HG03354 (cell line): ENCODE data around the gene OAT.

Experiments
- ATAC-seq: cut with Tn5 transposase; IDR thresholded peaks from one replicate; pipeline ENCODE4 v1.9.1; 2021; ENCODE audit warnings: mild to moderate bottlenecking; ENCODE audit not compliant: unreplicated experiment, poor library complexity, severe bottlenecking

Gene OAT

DNA sequence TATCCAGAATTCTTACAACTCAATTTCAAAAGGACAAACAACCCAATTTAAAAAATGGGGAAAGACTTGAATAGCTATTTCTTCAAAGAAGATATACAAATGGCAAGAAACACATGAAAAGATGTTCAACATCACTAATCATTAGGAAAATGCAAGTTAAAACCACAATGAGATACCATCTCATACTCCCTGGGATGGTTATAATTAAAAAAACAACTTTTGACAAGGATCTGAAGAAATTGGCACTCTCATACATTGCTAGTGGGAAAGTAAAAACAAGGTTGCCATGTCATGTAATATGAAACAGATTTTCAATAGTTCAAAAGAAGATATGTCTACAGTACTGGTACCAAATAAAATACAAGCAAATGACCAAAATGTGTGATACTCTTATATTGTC lies 9.0 kb downstream of the OAT start:
- no peak for ATAC-seq

DNA sequence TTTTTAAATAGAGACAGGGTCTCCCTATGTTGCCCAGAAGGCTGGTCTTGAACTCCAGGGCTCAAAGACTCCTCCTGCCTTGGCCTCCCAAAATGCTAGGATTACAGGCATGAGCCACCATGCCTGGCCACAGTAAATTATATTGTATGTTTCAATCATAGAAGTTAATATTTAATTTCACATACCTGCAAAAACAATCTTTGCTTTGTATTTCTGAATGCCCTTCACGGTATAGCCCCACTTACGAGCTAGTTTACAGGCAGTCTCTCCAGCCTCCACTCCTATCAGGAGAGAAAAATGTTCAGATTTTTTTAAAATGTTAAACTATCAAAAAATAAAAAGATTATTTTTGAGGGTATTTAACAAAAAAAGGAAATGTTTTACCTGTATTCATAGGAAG lies 10.4 kb downstream of the OAT start:
- ATAC-seq: no peak

DNA sequence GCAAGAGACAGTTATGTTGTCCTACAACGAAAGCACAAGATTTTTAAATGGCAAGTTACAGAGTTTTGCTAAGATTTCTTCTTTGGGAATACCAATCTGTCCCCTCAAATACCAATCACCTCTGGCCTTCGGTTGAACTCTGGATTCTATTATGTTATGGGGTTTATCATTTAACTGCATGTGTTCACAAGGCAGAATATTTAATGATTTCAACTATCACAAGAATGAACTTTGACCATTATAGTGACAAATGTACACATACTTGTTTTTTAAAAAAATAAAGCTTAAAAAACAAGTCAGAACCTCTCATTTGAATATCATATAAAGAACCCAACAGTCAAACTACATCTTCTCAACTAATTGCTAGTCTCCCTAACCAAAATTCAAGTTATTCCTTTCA lies 11.3 kb downstream of the OAT start:
- ATAC-seq: no peak

DNA sequence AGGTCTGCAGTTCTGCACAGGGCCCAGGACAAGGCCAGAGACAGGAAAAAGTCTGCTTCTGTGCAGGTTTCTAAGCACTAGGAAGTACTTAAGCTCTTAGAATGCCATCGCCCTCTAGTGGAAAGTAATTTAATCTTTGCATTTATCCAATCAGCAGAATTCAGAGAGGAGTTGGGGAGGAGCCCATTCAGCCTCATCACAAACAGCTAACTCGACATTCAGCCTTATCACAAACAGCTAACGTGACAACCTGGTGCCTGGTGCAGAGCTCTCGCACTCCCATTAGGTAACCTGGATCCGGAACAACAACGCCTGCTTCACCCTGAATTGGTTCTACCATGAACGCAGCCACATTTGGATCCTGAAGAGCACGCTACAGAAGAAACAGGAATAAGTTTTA lies 15.2 kb downstream of the OAT start:
- ATAC-seq: peak; percentile 97

DNA sequence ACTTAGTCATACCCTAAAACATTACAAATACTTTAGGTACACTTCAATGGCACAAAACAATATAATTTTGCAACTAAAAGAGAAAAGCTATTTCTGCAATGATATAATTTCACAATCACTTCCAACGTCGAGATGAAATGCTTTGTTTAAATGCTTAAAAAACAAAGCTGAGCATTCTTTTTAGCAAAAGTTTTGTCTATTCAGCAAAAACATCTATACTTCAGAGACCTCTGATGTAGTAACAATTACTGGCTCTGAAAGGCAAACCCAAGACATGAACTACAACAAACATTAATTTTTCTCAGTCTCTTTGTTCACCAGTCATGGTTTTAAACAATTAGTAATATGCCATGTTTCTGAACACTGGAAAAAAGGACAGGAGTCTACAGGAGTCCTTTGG lies 16.4 kb downstream of the OAT start:
- no peak for ATAC-seq

DNA sequence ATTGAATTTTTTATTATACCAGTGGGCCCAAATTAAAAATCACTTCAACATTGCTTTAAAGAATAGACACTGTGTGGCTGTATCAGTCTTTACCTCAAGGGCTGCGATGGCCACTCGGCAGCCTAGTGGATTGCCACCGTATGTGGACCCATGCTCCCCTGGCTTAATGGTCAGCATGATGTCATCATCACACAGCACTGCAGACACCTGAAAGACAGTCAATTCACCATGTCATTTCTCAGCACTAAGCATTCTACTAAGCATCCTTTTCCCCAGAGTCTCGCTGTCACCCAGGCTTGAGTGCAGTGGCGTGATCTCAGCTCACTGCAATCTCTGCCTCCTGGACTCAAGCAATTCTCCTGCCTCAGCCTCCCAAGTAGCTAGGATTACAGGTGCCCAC lies 17.1 kb downstream of the OAT start:
- no peak for ATAC-seq

DNA sequence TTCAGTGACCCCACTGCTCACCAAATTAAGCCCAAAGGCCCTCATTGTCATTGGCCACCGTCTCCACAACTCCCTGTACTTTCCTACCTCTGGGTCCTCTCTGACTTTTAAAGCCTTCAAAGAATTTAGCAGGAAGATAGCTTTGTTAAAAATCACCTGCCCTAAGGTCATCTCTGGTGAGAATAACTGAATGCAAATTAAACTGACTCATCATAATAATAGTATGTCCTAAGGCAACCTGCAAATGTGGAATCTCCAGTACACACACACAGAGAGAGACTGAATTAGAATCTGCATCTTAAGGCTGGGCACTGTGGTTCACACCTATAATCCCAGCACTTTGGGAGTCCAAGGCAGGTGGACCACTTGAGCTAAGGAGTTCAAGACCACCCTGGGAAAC lies 24.1 kb downstream of the OAT start:
- ATAC-seq: no peak

DNA sequence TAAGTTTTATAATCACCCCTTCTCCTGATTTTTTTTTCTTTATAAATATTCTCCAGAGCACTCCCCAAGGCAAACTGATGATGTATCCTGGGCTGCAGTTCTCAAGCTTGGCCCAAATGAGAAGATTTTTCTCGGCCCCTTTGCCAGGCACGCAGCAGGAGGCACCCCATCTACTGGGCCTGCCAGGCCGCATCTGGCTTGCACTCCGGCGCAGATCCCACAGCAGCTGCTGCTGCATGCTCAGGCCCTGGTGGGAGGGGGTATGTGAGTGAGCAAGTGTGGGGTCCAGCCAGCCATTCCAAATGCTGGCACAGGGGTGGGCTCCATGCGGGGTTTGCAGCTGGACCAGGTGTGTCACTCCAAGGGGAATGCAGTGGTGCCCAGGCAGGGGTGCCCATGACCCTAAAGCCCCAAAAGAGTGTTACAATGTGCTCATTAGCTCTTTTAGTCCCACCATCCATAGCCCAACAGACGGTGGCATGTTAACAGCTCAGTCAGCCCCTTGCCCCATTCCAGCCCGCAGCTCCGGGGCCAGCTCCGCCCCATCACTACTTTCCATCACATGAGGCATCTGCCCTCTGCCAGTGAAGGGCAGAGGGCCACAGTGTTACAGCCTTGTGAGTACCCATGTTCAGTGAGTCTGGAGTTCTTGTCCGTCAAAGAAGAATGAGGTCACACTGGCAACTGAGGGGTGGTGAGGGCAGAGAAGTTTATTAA lies 25.9 kb downstream of the OAT start:
- no peak for ATAC-seq

DNA sequence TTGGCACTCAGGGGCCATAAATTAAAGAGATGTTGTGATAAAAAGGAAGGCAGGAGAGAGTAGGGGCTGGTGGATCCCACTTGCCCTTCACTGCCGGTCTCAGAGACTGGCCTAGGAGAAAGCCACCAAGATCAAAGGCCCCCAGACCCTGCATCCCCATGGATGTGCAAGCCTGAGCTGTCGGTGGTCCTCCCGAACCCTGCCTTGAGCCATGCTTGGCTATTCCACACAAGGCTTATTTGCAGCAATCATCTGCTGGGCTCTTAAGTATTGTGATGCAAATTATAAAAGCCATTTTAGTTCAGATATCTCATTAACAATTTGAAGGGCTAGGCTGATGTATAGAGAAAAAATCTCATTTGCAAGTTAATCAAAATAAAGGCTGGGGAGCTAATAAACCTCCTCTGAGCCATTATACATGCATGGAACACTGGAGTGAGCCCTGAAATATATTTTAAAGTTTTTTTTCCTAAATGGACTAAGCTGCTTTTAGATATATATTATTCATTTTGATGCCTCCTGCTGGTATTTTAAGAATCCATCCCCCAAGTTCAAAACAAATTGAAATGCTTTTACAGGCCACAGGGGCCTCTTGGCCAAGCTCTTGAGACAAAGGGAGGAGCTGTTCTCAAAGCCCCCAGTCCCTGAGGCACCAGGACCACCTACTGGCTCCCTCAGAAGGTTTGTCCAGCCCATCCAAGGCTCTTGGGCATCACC lies 28.1 kb downstream of the OAT start:
- no peak for ATAC-seq

DNA sequence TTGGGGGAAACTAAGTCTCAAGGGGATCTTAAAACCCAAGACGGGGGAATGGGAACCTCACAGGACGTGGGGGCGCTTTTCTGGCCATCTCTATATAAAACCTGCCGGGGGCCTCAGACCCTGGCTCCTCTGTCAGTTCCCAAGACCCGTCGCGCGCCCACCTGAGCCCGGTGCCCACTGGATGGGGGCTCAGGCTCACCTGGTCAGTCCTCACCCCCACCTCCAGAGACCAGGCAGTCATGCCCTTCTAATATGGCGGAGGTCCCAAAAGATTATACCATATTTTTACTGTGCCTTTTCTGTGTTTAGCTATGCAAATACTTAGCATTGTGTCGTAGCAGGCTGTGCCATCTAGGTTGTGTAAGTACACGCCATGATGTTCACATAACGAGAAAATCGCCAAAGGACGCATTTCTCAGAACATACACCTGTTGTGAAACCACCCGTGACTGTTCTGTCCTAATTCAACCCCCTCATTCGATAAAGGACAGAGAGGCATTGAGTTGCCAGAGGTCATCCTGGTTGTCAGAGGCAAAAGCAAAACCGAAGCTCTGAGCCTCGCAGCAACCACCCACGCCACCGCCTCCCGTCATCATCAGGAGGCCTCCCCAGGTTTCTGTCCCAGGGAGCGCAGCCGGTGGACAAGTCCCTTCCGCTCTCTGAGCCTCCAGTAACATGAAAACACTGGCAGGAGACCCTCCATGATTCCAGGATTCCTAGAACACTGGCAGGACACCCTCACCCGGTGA lies 28.9 kb downstream of the OAT start:
- no peak for ATAC-seq

DNA sequence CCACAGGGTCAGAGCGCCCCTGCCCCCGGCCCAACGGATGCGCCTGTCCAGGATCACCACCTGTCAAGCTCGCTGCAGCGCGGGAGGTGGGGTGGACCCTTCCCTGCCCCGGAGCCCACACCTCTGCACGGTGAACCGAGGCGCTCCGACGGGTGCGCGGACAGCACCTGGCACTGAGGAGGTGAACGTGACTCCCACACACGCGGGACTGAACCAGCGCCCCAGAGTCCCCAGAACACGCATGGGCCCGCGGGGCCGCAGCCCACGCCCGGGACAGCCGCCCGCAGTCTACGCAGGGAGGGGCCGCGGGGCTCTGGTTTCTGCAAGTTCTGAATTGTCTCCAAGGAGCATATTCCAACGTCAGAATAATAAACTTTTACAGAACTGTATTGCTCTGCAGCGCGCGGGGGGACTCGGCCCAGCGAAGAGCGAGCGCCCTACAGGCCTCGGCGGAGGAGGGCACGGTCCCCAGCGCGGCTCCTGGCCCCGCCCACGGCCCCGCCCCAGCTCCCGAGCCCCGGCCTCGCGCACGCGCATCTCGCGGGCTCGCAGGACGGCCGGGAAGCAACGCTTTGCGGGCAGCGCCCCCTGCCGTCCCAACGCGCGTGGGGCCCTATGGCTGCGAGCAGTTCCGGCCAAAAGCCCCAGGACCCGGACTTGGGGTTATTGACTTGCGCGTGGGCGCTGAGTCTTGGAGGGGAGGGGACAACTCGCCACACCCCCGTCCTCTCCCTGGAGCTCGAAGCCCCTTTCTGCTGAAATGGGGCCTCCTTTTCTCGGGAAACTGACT lies 29.7 kb downstream of the OAT start:
- peak; percentile 76 for ATAC-seq

DNA sequence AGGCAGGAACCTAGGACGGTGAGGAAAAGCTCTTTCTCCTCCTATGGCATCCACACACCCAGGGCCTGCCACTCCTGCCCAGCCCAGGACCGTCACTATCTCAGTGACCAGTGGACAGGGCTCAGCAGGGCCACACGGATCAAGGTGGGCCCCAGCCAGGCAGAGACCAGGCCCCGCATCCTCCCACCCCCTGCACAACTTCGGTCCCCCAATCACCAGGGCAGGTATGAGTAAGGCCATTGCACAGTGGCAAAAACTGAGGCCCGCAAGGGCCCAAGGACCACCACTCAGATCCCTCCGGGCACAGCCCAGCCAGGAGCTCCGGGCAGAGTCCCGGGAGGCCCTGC lies 30.3 kb downstream of the OAT start:
- ATAC-seq: no peak

DNA sequence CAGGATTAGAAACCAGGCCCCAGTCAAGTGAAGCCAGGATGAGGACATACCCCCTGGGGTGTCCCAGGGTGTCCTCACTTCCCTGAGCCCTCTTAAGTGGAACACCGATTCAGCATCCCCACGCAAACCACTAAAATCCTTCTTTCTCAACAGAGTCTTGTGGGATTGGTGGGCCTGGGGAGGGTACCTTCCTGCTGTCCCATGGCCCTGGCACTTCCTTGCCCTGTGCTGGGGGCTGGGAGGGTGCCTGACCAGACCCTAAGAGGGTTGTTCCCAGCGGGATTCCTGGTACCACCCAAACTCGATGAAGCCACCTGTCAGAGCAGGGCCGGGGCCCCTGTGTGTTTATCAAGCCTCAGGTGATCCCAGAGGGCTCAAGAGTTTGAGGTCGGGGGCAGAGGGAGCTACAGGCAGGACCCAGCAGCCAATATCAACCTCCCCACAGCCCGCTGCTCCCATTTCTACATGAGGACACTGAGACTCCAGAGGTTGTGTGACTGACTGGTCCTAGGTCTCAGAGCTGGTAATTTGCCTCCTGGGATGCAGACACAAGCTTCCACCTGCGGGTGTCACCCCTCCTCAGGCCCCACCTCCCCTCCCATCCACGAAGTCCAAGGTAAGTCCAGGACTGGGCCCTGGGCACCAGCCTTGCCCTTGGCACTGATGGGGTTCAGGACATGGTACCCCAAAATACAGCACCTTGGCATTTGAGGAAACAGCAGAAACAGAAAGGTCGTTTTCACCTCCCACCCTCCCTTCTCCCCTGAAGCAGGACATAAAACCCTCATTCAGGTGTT lies 31.4 kb downstream of the OAT start:
- no peak for ATAC-seq

DNA sequence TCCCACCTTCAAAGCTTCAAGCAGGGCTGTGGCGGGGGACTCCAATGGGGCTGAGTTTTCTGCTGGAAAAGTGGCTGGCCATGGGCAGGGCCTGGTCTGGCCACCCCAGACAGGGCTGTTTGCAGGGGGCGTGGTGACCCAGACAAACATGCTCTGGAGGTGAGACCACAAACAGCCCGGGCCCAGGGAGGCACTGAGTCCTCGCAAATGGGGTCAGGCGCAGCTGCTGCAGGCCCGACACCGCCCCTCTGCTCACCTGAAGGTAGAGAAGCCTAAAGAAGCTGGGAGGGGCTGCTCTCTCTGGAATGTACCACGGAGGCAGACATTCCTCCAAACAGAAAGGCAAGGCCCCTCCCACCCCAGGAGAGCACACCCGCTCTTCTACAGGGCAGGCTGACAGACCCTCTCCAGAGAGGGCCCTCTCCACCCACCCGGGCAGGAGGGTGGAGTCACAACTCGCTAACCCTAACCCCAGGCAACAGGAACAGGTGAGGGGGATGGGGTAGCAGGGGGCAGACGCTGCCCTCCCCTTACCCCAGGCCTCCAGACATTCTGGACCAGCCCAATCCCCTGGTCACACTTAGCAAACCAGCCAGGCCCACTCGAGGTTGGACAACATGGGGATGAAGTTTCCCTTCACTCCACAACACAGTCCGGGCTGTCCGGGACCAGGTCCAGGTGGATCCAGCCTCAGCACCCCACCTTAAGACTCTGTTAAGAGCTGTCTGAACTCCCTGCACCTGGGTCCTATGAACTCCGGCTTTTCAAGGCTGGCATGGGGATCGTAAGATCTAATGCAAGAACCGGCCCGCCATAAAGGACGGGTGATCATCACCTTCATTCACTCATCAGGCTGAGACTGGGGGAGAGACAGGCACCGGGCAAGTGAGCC lies 32.3 kb downstream of the OAT start:
- no peak for ATAC-seq

DNA sequence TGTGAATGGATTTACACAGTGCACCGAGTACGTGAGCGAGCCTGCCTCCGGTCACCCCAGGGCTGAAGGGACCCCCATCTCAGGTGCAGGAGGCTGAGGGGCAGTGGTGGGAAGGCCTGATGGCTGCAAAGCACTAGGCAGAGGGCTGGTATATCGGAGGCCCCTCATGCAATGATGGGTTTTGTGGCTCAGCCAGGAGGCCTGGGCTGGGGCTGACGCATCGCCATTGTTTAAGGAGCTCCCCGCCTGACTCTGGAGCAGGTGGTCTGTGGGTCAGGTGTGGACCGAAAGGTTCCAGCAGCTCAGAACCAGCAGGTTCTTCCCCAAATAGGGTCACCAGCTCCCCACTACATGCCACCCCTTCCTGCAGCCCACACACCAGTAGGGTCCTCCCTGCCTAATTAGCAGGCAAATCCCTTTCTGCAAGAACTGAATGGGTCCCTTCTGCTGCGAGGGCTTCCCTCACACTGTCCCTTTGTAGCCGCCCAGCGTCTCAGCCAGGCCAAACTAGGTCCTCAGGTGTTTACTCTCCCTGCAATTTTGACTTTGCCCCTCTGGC lies 33.0 kb downstream of the OAT start:
- ATAC-seq: no peak

DNA sequence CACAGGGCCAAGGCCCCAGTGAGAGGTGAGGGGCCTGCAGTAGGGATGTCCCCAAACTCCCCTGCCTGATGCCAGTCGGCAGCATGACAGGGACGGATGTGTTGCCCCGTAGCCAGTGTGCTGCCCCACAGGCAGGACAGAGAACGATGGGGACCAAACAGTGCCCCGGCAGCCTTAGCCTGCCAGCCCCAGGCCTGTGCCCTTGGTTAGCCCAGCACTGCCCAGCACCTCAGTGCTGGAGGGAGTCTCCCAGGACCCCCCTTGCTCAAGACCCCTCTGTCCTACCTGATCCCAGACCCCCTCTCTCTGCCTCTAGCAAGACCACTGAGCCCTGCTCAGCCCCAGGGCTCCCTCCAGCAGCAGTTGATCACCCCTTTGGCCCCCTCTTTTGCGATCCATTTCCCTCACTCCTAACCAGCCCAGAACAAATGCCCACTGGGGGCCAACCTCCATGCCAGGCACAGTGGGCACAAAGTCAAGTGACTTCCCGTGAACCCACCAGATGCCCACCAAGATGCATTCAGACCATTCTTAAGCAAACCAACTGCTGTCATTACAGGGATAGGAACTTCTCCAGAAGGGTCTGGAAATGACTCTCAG lies 34.0 kb downstream of the OAT start:
- no peak for ATAC-seq

DNA sequence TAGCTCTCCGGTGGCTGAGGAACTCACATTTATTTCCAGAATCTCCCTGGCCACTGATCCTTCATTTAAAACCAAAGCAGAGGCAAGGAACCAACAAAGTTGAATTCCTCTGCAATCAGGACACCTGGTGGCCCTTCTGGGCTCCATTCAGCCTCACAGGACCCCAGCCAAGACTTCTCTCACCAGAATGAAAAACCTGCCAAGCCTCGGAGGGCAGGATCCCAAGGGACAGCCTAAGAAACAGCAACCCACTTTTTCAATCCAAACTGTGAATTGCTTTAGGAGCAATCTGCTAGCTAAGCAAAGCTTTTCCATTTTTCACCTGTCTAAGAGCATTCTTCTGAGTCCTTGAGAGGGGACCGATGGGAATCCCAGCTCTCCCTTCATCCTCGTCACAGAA lies 34.6 kb downstream of the OAT start:
- no peak for ATAC-seq

DNA sequence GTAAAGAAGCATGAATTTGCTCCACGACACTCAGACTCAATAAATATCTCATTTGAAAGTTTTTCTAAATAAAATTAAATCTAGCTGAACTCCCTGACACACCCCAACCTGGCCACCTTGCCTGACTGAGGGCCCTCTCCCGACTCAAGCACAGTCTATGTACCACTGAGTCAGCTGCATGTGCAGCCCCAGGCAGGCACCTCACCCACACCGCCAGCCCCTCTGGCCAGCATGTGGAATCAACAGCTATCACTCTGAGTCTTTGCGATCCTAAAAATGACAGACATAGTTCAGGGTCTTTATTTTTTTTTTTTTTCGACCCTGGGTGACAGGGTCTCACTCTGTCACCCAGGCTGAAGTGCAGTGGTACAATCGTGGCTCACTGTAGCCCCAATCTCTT lies 35.2 kb downstream of the OAT start:
- ATAC-seq: no peak
